ENCODE data around the gene PIGH.
"Not testable (repeated sequence)": the region's sequence is repeated elsewhere in the genome, so short reads cannot be mapped to it uniquely, and the experiment has no call there.

Gene PIGH

DNA sequence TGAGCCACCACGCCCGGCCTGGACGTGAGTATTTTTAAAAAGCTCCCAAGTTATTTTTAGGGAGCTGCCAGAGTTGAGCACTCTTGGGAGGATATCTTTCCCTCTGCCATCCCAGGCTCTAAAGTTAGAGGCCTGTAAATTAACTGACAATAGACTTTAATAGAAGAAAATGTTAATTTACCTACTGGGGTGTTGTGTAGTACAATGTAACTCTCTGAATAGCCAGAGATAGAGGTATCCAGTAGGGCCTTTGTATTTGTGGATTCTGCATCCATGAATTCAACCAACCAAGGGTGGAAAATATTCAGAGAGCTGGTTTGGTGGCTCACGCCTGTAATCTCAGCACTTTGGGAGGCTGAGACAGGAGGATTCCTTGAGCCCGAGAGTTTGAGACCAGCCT, 7.6 kb upstream of the PIGH start:
- FAIRE-seq = no peak

DNA sequence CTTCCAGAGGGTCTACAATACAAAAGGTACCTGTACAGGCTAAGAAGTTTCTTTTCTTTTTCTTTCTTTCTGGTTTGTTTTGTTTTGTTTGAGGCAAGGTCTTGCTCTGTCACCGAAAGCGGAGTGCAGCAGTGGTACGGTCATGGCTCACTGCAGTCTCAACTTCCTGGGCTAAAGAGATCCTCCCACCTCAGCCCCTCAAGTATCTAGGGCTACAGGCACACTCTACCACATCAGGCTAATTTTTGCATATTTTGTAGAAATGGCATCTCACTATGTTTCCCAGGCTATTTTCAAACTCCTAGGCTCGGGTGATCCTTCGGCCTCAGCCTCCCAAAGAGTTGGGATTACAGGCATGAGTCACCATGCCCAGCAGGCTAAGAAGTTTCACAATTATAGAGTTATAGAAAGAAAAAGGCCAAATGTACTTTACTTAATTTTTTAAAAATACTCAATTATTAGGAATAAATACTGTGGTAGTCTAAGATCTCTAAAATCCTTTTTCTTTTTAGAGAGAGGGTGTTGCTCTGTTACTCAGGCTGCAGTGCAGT, 3.0 kb upstream of the PIGH start:
- no peak for FAIRE-seq

DNA sequence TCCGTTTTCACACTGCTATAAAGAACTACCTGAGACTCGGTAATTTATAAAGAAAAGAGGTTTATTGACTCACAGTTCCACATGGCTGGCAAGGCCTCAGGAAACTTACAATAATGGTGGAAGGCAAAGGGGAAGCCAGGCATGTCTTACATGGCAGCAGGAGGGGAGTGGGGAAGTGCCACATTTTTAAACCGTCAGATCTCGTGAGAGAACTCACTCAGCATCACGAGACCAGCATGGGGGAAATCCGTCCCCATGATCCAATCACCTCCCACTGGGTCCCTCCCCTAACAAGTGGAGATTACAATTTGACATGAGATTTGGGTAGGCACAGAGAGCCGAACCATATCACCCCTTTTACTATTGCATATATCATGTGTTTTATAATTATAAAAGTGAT, 2.0 kb upstream of the PIGH start:
- no peak for FAIRE-seq

DNA sequence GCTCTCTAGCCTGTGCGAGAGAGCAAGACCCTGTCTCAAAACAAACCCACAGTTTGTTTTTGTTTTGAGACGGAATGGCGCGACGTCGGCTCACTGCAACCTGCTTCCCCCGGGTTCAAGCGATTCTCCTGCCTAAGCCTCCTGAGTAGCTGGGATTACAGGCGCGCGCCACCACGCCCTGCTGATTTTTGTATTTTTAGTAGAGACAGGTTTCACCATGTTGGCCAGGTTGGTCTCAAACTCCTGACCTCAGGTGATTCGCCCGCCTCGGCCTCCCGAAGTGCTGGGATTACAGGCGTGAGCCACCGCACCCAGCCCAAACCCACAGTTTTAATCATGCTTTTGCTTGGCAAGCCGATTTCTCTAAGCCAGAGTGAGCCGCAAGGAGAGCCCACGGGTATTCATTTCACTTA, 500 bp upstream of the PIGH start:
- FAIRE-seq = not testable (repeated sequence)

DNA sequence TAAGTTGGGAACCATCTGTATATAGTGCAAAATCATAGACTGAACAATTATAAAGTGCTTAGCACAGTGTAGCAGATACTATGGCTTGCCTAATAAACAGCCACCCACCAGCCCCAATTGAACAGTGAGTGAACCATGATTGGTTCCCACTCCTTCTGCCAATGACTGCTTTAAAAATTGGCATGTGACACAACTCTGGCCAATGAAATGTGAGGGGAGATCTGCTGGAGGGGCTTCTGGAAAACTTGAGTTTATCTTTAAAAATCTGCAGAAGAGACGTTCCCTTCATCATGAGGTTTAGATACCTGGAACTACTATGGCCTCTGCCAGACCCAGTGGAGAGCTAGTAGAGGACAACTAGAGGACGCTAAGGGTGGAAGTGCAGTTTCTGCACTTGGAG, 4.7 kb downstream of the PIGH start:
- no peak for FAIRE-seq

DNA sequence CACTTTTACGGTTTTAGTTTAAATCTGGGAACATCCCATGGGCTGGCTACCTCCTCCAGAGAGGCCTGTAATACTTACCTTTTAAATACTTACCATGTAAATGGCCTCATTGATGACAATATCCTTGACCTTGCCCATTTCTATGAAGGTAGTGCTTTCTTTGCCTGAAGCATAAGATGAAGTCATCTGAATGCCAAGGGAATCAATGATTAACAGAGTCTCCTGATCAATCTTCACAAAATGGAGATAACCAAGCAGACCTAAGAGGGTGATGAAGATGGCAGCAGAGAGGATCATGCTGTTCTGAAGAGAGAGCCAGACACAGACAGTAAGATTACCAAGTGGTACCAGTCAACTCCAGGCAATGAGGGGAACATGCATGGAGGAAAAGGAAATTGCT, 6.4 kb downstream of the PIGH start:
- not testable (repeated sequence) for FAIRE-seq

DNA sequence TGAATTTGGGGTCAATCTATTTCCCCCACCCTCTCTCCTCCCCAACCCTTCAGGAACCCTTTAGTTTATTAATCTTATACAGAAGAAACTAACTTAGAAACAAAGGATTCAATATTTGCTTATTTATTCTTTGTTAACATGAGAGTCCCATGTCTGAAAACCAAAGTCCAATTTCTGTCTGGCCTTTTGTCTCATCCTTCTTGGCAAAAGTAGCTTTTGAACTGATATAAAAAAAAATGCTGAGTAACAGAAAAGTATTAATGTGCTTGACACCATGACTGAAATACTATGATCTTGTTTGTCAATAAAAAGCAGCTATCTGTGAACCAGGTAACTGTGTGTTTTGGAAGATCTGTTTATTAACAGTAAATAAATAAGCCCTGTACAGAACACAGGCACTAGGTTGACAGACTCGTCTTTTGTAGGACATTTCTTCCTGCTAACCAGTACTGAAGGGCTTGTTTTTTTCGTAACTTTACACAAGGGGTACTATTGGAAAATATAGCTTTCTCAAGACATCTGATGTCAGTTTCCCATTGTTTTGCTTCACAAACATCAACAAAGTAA, 10.8 kb downstream of the PIGH start:
- FAIRE-seq = no peak

DNA sequence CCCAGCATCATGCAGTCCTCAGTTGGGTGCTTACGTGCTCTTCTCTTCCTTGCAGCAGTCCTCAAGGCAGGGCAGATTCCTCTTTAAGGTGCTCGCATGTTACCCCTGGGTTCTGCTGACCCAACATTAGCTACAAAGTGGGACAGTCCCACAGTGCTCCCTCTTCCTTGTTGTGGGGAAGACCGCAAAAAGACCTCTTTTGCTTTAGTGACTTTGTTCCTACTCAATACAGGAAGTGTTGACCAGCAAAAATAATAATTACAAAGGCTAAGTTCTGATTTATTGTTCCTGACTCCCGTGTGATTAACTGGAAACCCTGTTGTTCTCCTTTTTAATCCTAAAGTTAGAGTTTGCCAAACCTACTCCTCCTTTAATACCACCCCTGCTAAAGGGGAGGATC, 13.7 kb downstream of the PIGH start:
- FAIRE-seq = no peak

DNA sequence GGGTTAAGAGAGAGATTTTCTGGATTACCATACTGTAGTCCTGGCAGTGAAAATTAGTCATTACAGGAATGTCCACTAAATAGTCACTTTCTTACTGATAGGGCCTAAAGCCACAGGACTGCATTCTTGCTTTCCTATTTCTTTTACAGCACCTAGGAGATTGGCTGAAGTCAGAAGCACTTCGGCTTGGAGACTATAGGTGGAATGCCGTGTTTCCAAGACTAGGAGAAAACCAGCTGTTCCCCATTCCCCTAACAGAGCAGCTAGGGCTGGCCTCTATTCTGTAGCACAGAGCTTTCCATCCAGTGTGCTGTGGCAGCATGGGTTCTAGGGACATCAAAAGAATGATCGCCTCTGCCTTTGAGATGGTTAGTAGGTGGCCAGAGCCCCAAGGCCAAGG, 15.1 kb downstream of the PIGH start:
- no peak for FAIRE-seq

DNA sequence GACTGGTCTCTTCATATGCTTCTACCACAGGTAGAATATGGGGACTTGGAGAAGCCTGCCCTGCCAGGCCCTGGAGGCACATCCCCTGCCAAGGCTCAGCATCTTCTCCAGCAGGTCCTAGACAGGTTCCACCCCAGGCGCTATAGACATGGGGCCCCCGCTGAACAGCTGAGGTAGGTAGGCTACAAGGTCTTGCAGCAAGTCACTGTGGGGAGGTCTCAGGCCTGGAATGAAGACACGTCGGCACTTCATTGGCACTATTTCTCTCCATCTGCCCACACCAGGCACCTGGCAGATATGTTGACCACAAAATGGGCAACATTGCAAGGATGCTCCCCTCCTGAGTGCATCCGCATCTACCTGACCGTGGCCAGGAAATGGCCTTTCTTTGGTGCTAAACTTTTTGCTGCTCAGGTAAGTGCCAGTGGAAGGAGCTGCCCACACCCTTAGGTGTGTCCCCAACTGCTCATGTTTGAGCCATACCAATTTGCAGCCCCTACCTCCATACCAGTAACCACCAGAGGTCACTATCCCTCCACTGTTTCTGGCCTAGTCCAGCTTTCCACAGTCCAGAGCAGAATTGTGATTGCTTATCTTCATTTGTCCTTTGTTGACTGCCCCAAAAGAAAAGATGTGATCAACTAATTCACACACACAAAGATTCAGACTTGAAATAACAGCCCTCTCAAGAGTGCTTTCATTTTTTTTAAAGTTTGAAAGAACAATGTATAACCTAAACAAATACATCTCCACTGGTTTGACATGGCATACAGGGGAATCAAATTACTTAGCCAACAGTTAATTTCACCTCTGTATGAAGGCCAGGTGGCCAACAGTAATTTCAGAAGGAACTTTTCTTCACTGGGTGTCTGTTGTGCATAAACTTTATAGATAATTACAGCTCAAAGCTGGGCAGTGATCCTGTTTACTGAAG, 16.1 kb downstream of the PIGH start:
- peak; percentile 56 for FAIRE-seq

DNA sequence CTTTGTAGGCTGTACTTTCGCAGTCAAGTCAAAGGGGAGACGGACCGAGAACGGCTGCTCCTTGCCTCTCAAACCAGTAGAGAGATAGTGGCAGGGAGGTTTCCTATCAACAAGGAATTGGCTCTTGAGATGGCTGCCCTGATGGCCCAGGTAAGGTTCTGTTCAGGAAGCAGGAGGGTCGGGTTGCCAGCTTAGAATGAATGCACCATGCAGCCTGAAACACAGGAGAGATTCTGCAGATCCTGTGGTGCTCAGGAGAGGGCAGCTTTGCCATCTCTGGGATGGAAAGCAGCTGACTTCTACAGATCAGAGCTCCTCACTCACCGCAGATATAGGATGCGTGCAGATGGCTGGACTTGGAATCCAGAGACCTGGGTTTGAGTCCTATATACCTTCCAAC, 18.0 kb downstream of the PIGH start:
- FAIRE-seq = no peak

DNA sequence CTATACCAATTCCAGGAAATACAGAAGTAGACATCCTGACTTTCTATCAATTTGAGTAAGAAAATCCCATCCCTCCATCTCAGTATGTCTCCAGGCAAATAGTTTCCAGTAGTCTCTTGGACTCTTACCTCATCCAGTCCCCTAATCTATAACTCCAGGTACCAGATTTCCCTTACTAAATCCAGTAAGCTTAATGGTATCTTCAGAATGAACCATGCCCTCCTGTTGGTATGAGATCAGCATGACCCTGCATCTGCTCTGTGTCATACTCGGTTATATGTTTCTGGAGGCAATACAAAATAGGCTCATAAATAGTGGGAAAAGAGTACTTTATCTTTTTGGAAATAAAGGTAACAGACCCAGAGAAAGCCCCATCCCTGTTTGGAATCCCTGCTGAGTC, 18.4 kb downstream of the PIGH start:
- no peak for FAIRE-seq

DNA sequence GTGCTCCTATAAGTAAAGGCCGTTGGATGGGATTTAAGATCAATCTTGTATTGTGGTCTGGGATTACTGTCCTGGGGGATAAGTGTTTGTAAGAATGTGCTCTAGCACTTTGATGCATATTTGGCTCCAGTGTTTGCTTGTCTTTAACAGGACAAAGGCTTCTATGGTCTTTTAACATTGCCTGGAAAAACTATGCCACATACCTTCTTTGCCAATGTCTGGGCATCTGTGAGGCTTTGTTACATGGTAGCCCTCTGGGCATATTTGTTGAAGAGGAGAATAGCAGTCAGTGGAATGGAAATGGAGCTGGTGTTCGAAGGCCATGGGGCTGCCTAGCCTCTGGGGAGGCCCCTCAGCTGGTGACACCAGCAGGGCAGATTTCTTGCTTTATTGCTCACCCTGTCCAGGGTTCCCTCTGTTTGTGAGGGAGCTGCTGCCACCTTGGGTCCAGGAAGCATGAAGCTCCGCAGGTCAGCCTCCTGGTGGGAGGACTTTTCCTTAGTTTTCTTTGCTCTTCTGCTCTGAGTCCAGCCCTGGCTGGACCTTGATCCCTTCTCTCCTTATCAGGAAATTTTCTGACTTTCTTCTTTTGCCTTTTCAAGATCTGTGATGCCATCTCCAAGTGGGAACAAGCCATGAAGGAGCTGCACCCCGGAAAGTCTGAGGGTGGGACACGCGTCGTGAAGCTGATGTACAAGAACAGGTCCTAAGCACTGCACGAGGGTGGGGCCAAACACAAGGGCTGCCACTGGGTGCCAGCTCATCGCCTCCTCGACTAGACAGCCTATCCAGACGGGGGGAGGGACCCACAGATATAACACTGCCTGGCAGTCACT, 19.5 kb downstream of the PIGH start:
- FAIRE-seq = no peak

DNA sequence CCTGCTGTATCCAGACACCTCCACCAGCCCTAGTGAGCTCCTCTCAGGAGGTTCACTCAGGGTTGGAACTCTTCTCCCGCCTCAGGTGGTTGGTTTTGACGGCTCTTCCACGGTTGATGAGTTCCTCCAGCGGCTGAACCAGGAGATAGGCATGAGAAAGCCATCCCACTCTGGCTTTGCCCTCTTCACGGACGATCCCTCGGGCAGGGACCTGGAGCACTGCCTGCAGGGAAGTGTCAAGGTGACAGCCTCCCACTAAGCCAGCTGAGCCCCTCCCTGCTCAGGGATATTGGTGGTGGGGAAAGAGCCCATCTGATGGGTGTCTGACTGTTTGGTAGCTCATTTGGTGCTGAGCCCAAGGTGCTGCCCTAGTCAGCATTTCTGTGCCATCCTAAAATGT, 20.4 kb downstream of the PIGH start:
- FAIRE-seq = no peak

DNA sequence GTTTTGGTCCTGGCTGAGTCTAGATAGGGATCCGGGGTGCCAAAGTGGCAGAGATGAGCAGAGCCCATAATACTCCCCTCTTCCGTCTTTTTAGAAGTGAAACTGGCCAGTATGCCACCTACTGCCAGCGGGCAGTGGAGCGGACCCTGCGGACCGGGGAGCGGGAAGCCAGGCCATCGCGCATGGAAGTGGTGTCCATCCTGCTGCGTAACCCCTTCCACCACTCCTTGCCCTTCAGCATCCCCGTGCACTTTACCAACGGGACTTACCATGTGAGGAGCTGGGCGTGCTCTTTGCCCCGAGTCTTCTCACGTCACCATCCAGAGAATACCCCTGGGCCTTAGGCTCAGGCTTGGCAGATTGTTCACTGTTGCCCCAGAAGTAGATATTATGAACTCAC, 21.0 kb downstream of the PIGH start:
- FAIRE-seq = no peak

DNA sequence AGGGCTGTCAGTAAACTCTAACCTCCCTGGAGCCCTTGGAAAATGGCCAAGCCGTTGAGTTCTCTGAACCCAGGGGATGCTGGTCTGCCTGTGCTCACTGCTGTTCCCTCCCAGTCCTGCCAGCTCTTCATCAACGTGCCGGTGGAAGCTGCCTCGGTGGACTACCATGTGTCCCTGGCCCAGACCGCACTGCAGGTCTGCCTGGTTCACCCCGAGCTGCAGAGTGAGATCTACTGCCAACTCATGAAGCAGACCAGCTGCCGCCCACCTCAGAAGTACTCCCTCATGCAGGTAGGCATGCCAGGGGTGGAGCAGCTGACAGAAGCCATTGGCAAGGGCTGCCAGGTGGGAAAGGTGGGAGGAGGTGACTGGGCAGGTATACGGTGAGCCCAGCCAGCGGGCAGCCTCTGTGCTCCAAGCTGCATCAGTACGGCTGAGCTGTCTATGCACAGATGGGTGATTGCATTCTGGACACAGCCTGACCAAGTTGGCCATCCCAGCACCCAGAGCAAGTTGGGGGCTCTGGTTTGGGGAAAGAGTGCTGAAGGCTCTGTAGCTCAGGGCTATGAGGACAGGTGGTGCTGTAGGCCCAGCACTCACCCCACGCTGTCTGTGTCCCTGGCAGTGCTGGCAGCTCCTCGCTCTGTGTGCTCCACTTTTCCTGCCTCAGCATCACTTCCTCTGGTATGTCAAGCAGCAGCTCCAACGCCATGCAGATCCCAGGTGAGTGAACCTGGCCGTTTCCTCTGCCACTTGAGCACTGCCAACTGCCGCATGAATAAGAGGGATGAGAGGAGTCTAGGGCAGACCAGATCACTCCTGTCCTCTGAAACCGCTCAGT, 21.9 kb downstream of the PIGH start:
- FAIRE-seq = no peak

DNA sequence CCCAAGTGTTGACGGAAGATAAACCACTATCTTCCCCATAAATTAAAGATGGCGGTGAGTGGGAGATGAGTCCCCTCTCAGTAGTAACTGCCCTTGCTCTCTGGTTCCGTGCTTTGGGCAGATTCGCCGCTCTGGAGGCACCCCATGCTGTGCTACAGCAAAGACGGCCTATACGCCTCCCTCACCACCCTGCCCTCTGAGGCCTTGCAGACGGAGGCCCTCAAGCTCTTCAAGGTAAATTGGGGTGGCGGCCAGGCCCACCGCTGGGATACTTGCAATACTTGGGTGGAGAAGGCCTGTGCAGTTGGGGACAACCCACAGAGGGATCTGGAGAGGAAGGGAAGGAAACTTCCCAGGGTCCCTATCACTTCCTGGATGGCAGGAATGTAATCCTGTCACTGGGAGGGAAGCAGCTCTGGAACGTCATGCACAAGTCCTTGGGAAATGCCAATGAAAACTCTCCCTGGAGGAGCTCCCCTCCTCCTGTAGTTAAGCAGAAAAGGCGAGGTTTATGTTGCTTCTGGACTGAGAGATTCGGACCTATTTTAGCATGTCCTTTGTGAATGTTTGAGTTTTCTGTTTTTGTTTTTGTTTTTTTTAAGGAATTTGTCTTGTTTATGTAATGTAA, 22.8 kb downstream of the PIGH start:
- FAIRE-seq = no peak

DNA sequence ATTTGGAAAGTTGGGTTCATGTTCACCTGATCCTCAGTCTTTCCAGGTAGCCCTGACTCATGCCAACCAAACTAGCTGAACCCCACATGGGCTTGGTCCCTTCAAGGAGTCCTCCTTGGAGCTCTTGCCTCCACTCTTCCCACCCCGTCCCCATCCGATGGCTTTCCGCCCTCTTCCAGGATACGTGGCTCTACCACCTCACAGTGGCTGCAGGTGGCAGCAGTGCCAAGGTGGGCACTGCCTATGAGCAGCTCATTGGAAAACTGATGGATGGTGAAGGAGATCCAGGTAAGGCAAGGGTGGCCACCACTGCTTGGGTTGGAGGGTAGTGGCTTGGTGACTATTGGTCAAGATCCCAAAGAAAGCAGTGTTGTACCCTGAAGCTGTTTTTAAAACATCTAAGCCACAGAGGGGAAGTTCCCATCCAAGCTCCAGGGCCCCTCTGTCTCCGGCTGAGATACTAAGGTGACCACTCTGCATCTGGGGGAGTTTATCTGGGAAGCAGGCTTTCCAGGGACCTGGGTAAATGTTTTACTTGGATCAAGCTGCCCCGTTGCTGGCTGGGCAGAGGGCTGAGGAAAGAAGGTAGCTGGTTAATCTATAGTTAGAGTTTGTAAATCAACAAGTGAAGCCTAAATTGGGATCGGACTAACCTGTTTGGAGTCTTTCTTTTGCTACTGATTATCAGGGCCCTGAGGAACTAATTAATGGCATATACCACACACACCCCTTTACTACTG, 23.7 kb downstream of the PIGH start:
- FAIRE-seq = no peak

DNA sequence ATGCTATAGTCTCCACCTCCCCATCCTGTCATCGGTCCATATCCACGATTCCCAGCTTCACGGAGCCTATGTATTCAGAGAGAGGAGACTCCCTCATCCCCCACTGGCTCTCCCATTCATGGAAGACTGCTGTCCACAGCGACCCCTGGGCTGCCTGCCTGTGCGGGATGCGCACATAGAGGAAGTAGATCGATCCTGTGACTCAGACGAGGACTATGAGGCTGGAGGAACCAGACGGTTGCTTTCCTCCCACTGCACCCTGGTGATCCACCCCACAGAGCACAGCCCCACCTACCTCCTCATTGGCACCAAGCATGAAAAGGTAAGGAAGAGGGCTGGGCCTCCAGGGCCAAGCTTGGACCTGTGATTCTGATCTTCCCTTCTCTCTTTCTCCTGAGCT, 24.4 kb downstream of the PIGH start:
- FAIRE-seq = no peak

DNA sequence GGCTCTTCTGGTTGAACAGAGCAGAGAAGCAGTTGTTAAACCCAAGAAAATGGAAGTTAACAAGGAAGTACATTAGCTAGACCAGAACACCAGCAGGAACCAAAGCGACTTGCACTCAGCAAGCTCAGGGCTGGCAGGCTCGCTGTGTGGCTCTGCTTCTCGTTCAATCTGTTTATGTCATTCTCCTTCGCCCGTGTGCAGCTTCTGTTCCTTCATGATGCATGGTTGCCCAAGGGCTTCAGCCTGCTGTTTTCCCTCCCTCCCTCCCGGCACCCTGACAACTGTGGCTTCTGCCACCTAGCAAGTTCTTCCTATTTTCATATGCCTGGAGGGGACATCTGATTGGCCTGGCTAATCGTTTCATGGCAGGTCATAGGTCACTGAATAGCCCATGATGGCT, 25.3 kb downstream of the PIGH start:
- FAIRE-seq = no peak

DNA sequence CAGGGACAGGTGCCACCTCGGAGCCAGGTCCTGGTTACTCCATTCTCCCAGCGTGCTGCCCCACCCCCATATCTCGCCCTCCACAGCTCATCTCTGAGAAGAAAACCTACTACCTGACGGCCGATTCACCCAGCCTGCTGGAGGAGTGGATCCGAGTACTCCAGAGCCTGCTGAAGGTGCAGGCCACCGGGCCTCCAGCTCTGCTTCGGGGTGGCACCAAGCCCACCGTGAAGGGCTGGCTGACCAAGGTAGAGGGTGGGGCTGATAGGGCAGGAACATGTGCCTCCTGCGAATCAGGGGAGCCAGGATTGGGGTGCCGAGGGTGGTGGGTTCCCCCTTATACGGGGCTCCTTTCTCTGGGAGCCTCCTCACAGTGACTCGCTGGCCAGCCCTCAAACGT, 25.9 kb downstream of the PIGH start:
- no peak for FAIRE-seq

All from A204.1 (cell line).